GM19099 (cell line): ENCODE measurements around the gene RBMS1.

ENCODE experiments used
- POLR2A ChIP-seq: IDR thresholded peaks from 3 replicates; pipeline ENCODE4 v1.6.1; 2011; ENCODE audit warnings: low read depth; ENCODE audit not compliant: insufficient read length; ENCODE audit errors: extremely low read depth

The RBMS1 gene

GRCh38 chr2:160373666-160374065 is 119.9 kb downstream of the RBMS1 start:
- no peak for TF ChIP-seq POLR2A

DNA sequence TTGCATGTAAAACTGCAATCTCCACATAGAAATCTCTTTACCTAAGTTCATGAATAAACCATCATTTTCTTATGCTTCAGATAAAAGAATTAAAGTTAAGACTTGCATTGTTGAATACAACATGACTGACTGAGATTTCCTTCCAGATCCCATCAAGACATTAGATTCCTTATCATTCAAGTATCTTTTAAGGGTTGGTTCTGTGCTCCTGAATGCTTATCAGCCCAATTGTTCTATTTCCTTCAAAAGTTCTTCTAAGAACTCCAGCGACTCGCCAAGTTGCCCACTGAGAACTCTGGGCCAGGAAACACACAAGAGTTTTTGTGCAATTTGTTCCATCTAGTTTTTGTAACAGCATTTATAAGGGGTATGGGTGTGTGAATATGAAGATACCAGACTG is 120.3 kb downstream of the RBMS1 start:
- no peak for TF ChIP-seq POLR2A

GRCh38 chr2:160372585-160372984 is 121.0 kb downstream of the RBMS1 start:
- no peak for TF ChIP-seq POLR2A

GRCh38 chr2:160372010-160372356 is 121.6 kb downstream of the RBMS1 start:
- no peak for TF ChIP-seq POLR2A

DNA sequence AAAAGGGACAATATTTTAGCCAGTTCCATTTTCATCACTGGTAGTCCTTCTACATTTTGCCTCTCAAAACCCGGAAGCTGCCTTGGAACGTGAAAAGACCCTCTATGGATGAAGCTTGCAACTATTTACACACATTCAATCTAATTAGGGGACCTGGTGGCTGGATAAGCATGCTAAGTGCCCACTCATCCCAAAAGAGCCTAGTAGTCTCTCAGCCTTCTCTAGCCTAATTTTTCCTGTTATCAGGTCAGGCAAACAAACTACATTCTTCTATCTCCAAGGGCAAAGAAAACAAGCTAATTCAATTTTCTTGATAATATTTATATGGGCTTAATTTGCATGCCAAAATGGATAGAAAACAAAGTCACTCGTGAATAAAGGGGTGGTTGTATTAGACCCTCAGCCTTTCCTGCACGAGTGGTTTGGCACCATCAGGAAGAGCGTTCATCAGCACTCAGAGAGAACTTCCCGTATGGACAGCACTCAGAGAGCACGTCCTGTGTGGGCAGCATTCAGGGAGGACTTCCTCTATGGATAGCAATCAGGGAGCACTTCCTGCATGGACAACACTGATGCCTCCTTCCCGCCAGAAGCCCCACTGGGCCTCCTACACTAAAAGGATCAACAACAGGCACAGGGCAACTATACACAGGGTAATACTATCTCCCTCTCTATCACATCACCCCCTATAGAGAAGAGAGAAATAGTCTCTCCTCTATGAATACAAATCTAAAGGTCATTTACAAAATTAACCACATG is 122.2 kb downstream of the RBMS1 start:
- no peak for TF ChIP-seq POLR2A

GRCh38 chr2:160368988-160369930 is 124.3 kb downstream of the RBMS1 start:
- no peak for TF ChIP-seq POLR2A

DNA sequence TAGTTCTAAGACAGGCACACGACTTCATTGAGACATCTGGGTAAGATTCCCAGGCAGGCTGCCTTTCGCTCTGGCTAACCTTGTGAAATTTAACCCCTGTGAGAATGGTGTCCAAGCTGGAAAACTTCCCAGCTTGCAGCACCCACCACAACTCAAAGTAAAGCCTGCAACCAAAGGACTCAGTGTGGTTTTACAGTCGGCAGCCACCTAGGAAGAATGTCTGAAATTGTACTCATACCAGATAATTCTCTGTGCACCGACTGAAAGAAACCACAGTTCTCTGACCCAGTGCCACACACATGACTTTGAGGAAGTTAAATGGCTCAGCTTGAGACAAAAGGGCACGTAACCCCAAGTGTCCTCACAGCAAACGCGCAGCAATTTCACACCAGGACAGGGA is 125.7 kb downstream of the RBMS1 start:
- TF ChIP-seq POLR2A = no peak

DNA sequence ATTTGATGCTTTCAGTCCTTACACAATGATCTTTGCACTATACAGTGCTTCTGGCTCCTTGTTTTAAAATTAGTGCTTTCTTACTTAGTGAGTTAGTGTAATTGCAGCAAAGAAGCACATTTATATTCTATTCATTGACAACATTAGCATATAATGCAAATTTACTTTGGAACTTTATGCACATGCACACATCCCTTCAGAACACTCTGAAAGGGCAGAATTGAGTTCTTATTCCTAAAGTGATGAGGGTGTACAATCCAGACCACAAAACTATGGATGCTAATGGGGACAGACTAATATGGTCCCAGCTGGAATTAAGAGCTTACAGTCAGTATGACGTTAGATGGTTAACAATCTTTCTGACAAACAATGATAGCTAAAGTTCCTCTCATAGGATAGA is 127.1 kb downstream of the RBMS1 start:
- TF ChIP-seq POLR2A = no peak

GRCh38 chr2:160365716-160366367 is 127.8 kb downstream of the RBMS1 start:
- TF ChIP-seq POLR2A = no peak

DNA sequence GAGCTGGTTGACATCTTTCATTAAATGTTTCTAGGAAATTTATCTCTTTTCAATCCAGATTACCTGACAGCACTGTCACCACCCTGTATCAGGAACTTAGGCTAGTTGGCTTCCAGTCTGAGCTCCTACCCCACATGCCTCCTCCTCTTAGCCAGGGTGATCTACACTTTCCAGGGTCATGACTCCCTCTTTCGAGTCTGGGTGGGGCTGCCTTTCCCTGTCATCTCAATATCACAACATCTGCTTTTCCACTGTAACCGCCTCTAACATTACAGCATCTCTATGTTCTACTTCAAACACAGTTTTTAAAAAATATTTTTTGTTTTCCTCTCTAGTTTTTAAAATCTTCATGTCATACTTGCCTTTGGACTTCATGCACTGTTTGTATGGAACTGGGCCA is 129.2 kb downstream of the RBMS1 start:
- no peak for TF ChIP-seq POLR2A

DNA sequence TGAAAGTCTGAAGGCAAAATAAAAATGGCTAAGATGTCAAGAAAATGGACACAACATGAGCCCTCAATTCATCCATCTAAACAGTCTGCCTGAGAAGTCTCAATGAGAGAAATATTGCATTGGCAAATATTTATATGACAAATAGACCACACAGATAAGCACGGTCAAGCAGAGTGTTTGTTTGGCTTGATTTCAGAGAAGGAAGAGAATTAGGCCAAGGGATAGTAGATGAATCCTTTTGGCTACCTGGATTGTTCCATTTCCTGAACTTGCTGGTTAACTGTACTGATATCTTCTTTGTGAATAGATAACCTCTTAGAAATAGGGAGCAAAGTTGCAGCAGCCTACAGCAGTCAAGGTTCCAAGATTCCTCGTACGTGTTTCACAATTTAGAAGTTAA is 129.6 kb downstream of the RBMS1 start:
- TF ChIP-seq POLR2A = no peak

GRCh38 chr2:160363055-160363454 is 130.6 kb downstream of the RBMS1 start:
- TF ChIP-seq POLR2A = no peak

DNA sequence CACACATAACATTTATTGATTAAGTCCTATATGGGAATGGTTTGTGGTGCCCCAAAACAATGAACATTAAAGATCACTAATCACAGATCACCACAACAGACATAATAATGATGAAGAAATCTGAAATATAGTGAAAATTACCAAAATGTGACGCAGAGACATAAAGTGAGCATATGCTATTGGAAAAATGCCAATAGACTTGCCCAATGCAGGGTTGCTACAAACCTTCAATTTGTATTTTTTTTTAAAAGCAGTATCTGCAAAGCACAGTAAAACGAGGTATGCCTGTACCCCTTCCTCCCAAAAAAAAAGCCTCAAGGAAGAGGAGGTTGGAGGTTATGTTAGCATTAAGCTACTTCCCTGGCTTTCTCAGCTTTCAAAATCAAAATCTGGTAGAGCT is 131.1 kb downstream of the RBMS1 start:
- no peak for TF ChIP-seq POLR2A

GRCh38 chr2:160362018-160362417 is 131.6 kb downstream of the RBMS1 start:
- TF ChIP-seq POLR2A = no peak

DNA sequence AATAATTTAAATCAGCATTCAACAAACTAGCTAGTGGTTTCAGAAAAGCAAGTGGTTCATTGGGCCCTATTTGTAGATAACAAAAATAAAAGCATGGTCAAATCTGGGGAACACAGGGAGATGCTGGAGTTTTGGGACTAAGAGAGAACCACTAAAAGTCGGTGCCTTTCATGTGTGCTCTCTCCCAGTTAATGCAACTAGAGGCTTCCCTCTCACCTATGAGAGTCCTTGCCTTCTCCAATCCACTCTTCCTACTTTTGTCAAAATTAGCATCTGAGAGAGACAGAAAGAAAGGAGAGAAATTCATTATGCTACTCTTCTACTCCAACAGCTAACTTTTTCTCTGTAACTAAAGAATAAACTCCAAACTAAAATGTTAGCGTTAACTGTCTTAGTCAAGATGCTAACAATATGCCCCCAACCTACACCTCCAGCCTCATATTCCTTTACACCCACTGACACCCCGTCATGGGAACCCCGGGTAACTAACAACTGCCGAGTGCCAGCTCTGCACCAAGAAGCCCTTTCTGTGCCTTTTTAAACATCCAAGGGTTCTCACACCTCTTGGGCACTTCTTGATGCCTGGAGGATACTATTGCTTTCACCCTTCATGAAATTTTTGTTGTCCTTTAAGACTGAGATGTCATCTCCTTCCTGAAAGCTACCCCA is 133.4 kb downstream of the RBMS1 start:
- TF ChIP-seq POLR2A = no peak
